ENCODE measurements around the gene TSPAN7. TPM values are rescaled to one million over a fixed set of nuclear protein-coding genes. Genes with fewer than 3 reads are reported as not detected.

TSPAN7 gene
- total RNA-seq, 1 donor from 2014 or later, result 1.1 TPM

DNA sequence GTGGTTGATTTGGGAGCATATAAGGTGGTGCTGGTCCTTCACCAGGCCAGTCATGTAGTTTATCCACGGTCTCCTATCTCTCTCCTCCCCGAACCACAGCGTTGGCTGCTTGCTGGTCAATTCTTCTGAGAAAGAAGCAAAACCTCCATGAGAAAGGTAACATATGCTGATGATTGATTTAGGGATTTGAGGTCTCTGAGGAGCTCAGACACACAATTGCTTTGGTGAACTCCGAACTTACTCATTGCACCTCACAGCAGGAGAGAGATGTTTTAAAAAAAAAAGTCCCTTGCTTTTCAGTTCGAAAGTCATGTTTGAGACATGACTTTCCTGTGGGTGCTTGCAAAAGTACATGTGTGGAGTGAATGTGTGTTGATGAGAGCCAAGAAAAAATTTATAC is 100.2 kb downstream of the TSPAN7 start:
- TF ChIP-seq CTCF (IDR thresholded peaks at IDR 0.05; ENCODE audit: insufficient read depth, low read length, severe bottlenecking), result no peak
- FAIRE-seq (no peak), DNase-seq (ENCODE audit: low read depth) (no peak)
- no peaks in the 10 kb centered on the region for H3K36me3 ChIP-seq (ENCODE audit: control insufficient read depth, insufficient read depth, low read length)
- no peak overlapping the region for H3K4me3 ChIP-seq (ENCODE audit: low read depth, low read length)
- no peaks in the 10 kb centered on the region for H3K27me3 ChIP-seq (ENCODE audit: control insufficient read depth, insufficient read depth, low read length)

DNA sequence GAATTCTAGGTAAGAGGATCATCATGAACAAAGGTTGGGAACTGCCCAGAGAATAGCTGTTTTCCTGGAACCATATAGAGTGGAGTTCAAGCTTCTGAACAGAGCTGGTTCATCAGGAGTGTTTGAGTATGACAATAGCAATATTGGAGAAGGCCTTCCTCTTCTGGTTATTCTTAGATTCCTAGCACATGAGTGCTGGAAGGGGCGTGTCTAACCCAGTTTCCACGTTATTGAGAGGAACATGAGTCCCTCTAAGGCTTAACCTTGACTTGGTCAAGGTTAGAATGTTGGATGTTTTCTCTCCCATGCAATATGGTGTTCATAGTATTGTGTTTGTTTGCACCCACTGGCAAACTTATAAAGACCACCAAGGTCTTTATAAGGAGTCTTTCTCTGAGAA is 101.3 kb downstream of the TSPAN7 start:
- TF ChIP-seq CTCF (IDR thresholded peaks at IDR 0.05; ENCODE audit: insufficient read depth, low read length, severe bottlenecking), result no peak
- DNase-seq (ENCODE audit: low read depth), result no peak
- H3K27me3 ChIP-seq (ENCODE audit: control insufficient read depth, insufficient read depth, low read length), result no peaks in the 10 kb centered on the region
- no peak for FAIRE-seq
- H3K4me3 ChIP-seq (ENCODE audit: low read depth, low read length), result no peak overlapping the region
- no peaks in the 10 kb centered on the region for H3K36me3 ChIP-seq (ENCODE audit: control insufficient read depth, insufficient read depth, low read length)

DNA sequence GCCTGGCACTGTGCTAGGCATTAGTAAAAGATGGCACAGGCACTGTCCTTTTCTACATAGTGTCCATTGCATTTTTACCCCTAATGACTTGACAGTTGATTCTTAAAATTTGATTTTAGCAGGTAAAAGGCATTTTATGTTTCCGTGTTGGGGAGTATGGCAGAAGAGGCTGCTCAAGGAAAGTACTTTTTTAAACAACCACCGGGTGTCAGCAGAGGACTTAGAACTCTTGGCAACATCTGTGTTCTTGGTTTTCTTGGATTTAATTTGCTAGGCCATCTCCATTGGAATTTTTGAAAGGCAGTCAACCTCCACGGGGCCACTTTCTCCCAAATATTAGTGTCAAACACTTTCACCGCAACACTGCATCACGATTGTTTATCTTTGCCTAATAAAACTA is 102.9 kb downstream of the TSPAN7 start:
- no peak overlapping the region for H3K4me3 ChIP-seq (ENCODE audit: low read depth, low read length)
- H3K27me3 ChIP-seq (ENCODE audit: control insufficient read depth, insufficient read depth, low read length), result no peaks in the 10 kb centered on the region
- H3K36me3 ChIP-seq (ENCODE audit: control insufficient read depth, insufficient read depth, low read length), result no peaks in the 10 kb centered on the region
- DNase-seq (ENCODE audit: low read depth) (peak; percentile 23), FAIRE-seq (no peak)
- TF ChIP-seq CTCF (IDR thresholded peaks at IDR 0.05; ENCODE audit: insufficient read depth, low read length, severe bottlenecking), result peak; percentile 33

- no peak for TF ChIP-seq CTCF (IDR thresholded peaks at IDR 0.05; ENCODE audit: insufficient read depth, low read length, severe bottlenecking)
- no peak for FAIRE-seq
These were observed 105.6 kb downstream of the TSPAN7 start for GRCh38 chrX:38666909-38667308.

GRCh38 chrX:38668771-38669170 is 107.4 kb downstream of the TSPAN7 start:
- no peaks in the 10 kb centered on the region for H3K27me3 ChIP-seq (ENCODE audit: control insufficient read depth, insufficient read depth, low read length)
- DNase-seq (ENCODE audit: low read depth) (no peak), FAIRE-seq (no peak)
- H3K36me3 ChIP-seq (ENCODE audit: control insufficient read depth, insufficient read depth, low read length), result no peaks in the 10 kb centered on the region
- no peak overlapping the region for H3K4me3 ChIP-seq (ENCODE audit: low read depth, low read length)
- TF ChIP-seq CTCF (IDR thresholded peaks at IDR 0.05; ENCODE audit: insufficient read depth, low read length, severe bottlenecking), result no peak

More at GRCh38 chrX:38666909-38667308, 105.6 kb downstream of the TSPAN7 start:
- Histone ChIP-seq H3K27me3 (ENCODE audit: control insufficient read depth, insufficient read depth, low read length) (no peaks in the 10 kb centered on the region), H3K36me3 (ENCODE audit: control insufficient read depth, insufficient read depth, low read length) (no peaks in the 10 kb centered on the region), H3K4me3 (ENCODE audit: low read depth, low read length) (no peak overlapping the region)
- no peak for DNase-seq (ENCODE audit: low read depth)

DNA sequence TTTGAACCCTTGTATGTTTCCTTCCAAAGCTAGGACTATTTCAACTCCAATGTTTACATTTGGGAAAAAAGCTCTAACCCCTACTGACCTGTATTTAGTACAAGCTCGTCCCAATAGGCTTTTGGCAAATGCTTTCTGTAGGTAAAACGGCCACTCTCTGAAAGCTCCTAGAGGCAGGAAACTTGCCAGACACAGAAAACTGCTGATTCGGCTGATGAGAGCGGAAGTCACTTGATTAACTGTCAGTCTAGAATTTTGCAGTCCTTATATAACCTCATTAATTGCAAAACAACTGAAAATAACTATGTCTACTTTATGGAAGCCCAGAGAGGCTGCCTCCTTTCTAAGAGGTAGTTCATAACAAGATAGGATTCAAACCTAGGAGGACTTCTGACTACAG is 108.1 kb downstream of the TSPAN7 start:
- FAIRE-seq, result no peak
- no peaks in the 10 kb centered on the region for H3K27me3 ChIP-seq (ENCODE audit: control insufficient read depth, insufficient read depth, low read length)
- H3K4me3 ChIP-seq (ENCODE audit: low read depth, low read length), result no peak overlapping the region
- no peak for TF ChIP-seq CTCF (IDR thresholded peaks at IDR 0.05; ENCODE audit: insufficient read depth, low read length, severe bottlenecking)
- H3K36me3 ChIP-seq (ENCODE audit: control insufficient read depth, insufficient read depth, low read length), result no peaks in the 10 kb centered on the region
- no peak for DNase-seq (ENCODE audit: low read depth)
